ENCODE measurements around the gene TRIM9. TPM values are rescaled to one million over a fixed set of nuclear protein-coding genes. Genes with fewer than 3 reads are reported as not detected.

TRIM9 gene
- total RNA-seq, 4 donors from 2014 or later, result 0.84 to 4.7 (median 1.4) TPM

DNA sequence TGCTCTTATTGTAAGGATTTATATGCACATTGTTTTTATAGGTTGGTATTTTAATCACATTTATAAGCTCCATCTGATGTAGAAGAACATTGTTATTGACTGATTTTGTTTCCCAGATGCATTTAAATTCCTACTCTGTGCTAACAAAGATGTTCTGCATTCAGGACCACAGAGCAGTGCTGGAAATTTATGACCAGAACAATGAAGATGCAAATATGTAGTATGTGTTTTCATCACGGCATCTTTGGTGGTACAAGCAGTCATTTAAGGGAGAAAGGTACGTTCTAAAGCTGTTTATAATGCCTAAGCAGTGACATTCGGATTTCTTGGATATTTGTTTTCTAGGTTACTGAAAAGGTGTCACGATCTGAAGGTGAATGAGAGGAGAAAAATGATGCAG is 66.5 kb downstream of the TRIM9 start:
- WGBS, 2 donors (ENCODE audit: low coverage in 1 of 2), result 63 to 76% methylated on average over 2 to 4 of the region's 4 CpGs
- Histone ChIP-seq H3K27ac (no peak overlapping the region), H3K4me1 (peaks cover 0 to 6% (median 0%) of the 10 kb centered on the region in 3 donors), H3K27me3 (no peaks in the 10 kb centered on the region), H3K9me3 (no peaks in the 10 kb centered on the region), H3K4me3 (no peak overlapping the region), H3K36me3 (no peaks in the 10 kb centered on the region)
- TF ChIP-seq CTCF (IDR thresholded peaks at IDR 0.05), result no peak
- TF ChIP-seq POLR2A (IDR thresholded peaks at IDR 0.05), result no peak
- no peak for TF ChIP-seq EP300 (IDR thresholded peaks at IDR 0.05)
- no peak for ATAC-seq

- H3K4me3 ChIP-seq, result no peak overlapping the region
Observed at GRCh38 chr14:51024377-51024776, 70.5 kb downstream of the TRIM9 start.

DNA sequence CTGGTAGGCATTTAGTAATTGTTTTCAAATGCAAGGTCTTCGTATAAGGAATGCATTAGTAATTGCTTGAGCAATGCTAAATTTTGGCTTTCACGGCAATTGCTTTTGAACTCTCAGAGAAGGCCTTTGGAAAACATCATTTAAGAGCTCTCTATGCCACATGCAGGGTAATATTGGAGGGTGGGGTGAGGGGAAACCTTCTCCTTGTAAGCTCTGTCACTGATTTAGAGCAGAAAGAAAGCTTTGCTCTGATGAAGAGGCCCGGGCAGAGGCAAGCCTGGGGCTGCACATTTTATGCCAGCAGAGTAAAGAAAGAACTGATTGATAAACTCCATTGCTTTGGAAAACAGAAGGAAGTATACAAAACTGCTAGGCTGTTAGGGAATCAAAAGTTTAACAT is 70.9 kb downstream of the TRIM9 start:
- Histone ChIP-seq H3K27me3 (no peaks in the 10 kb centered on the region), H3K27ac (no peak overlapping the region), H3K4me3 (no peak overlapping the region), H3K36me3 (no peaks in the 10 kb centered on the region), H3K9me3 (no peaks in the 10 kb centered on the region), H3K4me1 (peaks cover 0 to 13% (median 0%) of the 10 kb centered on the region in 3 donors)
- no peak for ATAC-seq
- no peak for TF ChIP-seq POLR2AphosphoS5 (IDR thresholded peaks at IDR 0.05)
- no peak for TF ChIP-seq EP300 (IDR thresholded peaks at IDR 0.05)
- TF ChIP-seq POLR2A (IDR thresholded peaks at IDR 0.05), result no peak
- TF ChIP-seq CTCF (IDR thresholded peaks at IDR 0.05), result no peak
- WGBS, 2 donors (ENCODE audit: low coverage in 1 of 2), result 50 to 51% methylated on average over 2 to 3 of the region's 3 CpGs

More at GRCh38 chr14:51024377-51024776, 70.5 kb downstream of the TRIM9 start:
- no peaks in the 10 kb centered on the region for H3K9me3 ChIP-seq
- H3K27me3 ChIP-seq, result no peaks in the 10 kb centered on the region
- H3K4me1 ChIP-seq, result peaks cover 0 to 9% (median 0%) of the 10 kb centered on the region in 3 donors
- no peak for ATAC-seq
- no peak overlapping the region for H3K27ac ChIP-seq
- H3K36me3 ChIP-seq, result no peaks in the 10 kb centered on the region
- no peak for TF ChIP-seq EP300 (IDR thresholded peaks at IDR 0.05)
- TF ChIP-seq POLR2AphosphoS5 (IDR thresholded peaks at IDR 0.05), result no peak
- no peak for TF ChIP-seq POLR2A (IDR thresholded peaks at IDR 0.05)
- TF ChIP-seq CTCF (IDR thresholded peaks at IDR 0.05), result no peak

DNA sequence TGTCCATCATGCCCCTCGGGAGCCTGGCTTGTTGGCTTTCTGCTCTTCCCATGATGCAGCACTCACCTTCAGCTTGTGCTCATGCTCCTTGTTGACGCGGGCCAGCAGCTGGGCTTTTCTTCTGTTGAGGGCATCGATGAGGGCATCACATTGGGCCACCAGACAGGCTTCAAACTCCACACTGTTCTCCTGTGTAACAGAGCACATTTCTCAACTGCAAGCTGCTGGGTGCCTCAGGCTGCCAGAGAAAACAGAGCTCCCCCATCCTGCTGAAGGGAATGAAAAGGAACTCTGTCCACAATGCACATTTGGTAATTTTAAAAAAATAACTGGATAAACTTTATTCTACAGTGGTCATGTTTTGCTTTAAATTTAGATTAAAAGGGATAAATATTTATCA is 72.1 kb downstream of the TRIM9 start:
- WGBS, 2 donors (ENCODE audit: low coverage in 1 of 2), result 90% methylated on average over 4 of the region's 4 CpGs; no CpG with 5 or more reads in 1 of the 2 donors
- Histone ChIP-seq H3K4me1 (peaks cover 0 to 15% (median 0%) of the 10 kb centered on the region in 3 donors), H3K36me3 (no peaks in the 10 kb centered on the region), H3K9me3 (no peaks in the 10 kb centered on the region), H3K27me3 (no peaks in the 10 kb centered on the region), H3K27ac (no peak overlapping the region), H3K4me3 (no peak overlapping the region)
- peak; percentile 19 for ATAC-seq
- no peak for TF ChIP-seq POLR2AphosphoS5 (IDR thresholded peaks at IDR 0.05)
- no peak for TF ChIP-seq EP300 (IDR thresholded peaks at IDR 0.05)
- no peak for TF ChIP-seq CTCF (IDR thresholded peaks at IDR 0.05)
- no peak for TF ChIP-seq POLR2A (IDR thresholded peaks at IDR 0.05)

- 74 to 91% methylated on average over 7 to 9 of the region's 11 CpGs for WGBS, 2 donors (ENCODE audit: low coverage in 1 of 2)
- Histone ChIP-seq H3K27me3 (no peaks in the 10 kb centered on the region), H3K4me1 (peaks cover 0 to 15% (median 0%) of the 10 kb centered on the region in 3 donors), H3K9me3 (no peaks in the 10 kb centered on the region), H3K36me3 (no peaks in the 10 kb centered on the region), H3K27ac (no peak overlapping the region), H3K4me3 (no peak overlapping the region)
- TF ChIP-seq POLR2AphosphoS5 (IDR thresholded peaks at IDR 0.05) (no peak), CTCF (IDR thresholded peaks at IDR 0.05) (no peak), EP300 (IDR thresholded peaks at IDR 0.05) (no peak), POLR2A (IDR thresholded peaks at IDR 0.05) (no peak)
- ATAC-seq, result no peak
Observed at GRCh38 chr14:51020024-51020710, 74.7 kb downstream of the TRIM9 start.
